ENCODE measurements around the gene BRPF1. TPM values are rescaled to one million over a fixed set of nuclear protein-coding genes. Genes with fewer than 3 reads are reported as not detected.

BRPF1 gene
- polyA plus RNA-seq, 1 of the 3 experiments (the other 2 are of a cell fraction): 13.0 TPM

DNA sequence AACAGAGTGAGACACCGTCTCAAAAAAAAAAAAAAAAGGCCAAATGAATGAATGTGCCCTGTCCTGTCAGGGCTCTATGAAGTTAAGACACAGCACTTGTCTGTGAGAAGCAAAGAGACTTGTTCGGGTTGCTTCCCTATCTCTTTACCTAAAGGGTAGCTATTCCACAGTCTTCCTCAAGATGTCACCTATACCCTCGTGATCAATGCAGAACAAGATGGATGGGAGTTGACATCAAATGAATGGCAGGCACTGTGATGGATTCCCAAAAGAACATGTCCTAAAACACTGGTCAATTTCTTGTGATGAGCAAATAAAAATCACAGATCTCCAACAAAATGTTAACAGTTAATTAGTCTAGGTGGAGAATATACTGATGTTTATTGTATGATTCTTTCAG lies 51.2 kb downstream of the BRPF1 start:
- Histone ChIP-seq H4K20me1 (ENCODE audit: insufficient read depth) (no peaks in the 10 kb centered on the region), H3K79me2 (ENCODE audit: insufficient read depth) (no peaks in the 10 kb centered on the region), H3K9me2 (no peaks in the 10 kb centered on the region), H3K4me3 (ENCODE audit: low read depth in 2 of 2, low read length in 1 of 2) (no peak overlapping the region), H3K36me3 (replicated peaks in 1 of 2; ENCODE audit: control insufficient read depth in 1 of 2, insufficient read depth in 2 of 2, low read length in 1 of 2) (peaks cover 37 to 54% of the 10 kb centered on the region in 2 experiments), H3K4me1 (ENCODE audit: control insufficient read depth in 1 of 2, insufficient read depth in 2 of 2, low read depth in 1 of 2, low read length in 1 of 2) (no peaks in the 10 kb centered on the region; a peak in 1 of 4 replicates), H3F3A (replicated peaks; ENCODE audit: insufficient read depth) (peaks cover 8% of the 10 kb centered on the region), H3K9ac (no peak overlapping the region), H3K4me2 (no peak overlapping the region), H3K27me3 (ENCODE audit: insufficient read depth) (no peaks in the 10 kb centered on the region), H3K9me3 (no peaks in the 10 kb centered on the region), H2AFZ (ENCODE audit: low read depth) (no peak overlapping the region), H3K27ac (ENCODE audit: low read depth in 2 of 2, low read length in 1 of 2) (no peak overlapping the region)
- 0 out of 2 replicates have a peak, but pooled peaks have one; percentile 5 for TF ChIP-seq PBX3 (IDR thresholded peaks at IDR 0.05)
- no peak for TF ChIP-seq TCF12 (IDR thresholded peaks at IDR 0.05)
- TF ChIP-seq RAD21 (IDR thresholded peaks at IDR 0.05; ENCODE audit: low read length): peak; percentile 19; the same call in 1 of the 2 replicates
- TF ChIP-seq NFIC (IDR thresholded peaks at IDR 0.05; ENCODE audit: borderline replicate concordance): no peak
- TF ChIP-seq REST (IDR thresholded peaks at IDR 0.05; ENCODE audit: low read depth, low read length): no peak
- TF ChIP-seq SMC3 (IDR thresholded peaks at IDR 0.05; ENCODE audit: low read depth, low read length): no peak
- 62% methylated on average over 3 of the region's 3 CpGs for WGBS (ENCODE audit: low lambda C conversion rate)
- ChIA-PET CTCF (no interaction called here), POLR2A (interaction anchor here (0.8 to 1.1 kb wide), 2 partner anchors 10 to 34 kb away, joined by 3 read pairs; partner anchors contain the start of genes ARPC4 and TADA3)
- no peak for DNase-seq

- Histone ChIP-seq H2AFZ (ENCODE audit: low read depth) (no peak overlapping the region), H3F3A (replicated peaks; ENCODE audit: insufficient read depth) (peaks cover 3% of the 10 kb centered on the region), H3K9ac (no peak overlapping the region), H3K9me3 (no peaks in the 10 kb centered on the region), H3K4me2 (no peak overlapping the region), H4K20me1 (ENCODE audit: insufficient read depth) (no peaks in the 10 kb centered on the region), H3K9me2 (no peaks in the 10 kb centered on the region), H3K27me3 (ENCODE audit: insufficient read depth) (no peaks in the 10 kb centered on the region), H3K27ac (ENCODE audit: low read depth in 2 of 2, low read length in 1 of 2) (no peak overlapping the region), H3K79me2 (ENCODE audit: insufficient read depth) (no peaks in the 10 kb centered on the region), H3K36me3 (replicated peaks in 1 of 2; ENCODE audit: control insufficient read depth in 1 of 2, insufficient read depth in 2 of 2, low read length in 1 of 2) (peaks cover 38 to 57% of the 10 kb centered on the region in 2 experiments), H3K4me1 (ENCODE audit: control insufficient read depth in 1 of 2, insufficient read depth in 2 of 2, low read depth in 1 of 2, low read length in 1 of 2) (no peaks in the 10 kb centered on the region; a peak in 1 of 4 replicates), H3K4me3 (ENCODE audit: low read depth in 2 of 2, low read length in 1 of 2) (no peak overlapping the region)
- WGBS (ENCODE audit: low lambda C conversion rate): 99% methylated on average over 12 of the region's 14 CpGs
- ChIA-PET CTCF (no interaction called here), POLR2A (interaction anchor here (1.1 kb wide), 1 partner anchor 8 kb away, joined by 3 read pairs; the partner anchor contains the start of genes ARPC4 and TADA3)
- no peak for TF ChIP-seq ELF1 (IDR thresholded peaks at IDR 0.05)
- no peak for DNase-seq
These were observed 52.4 kb downstream of the BRPF1 start for GRCh38 chr3:9783954-9784353.
